ENCODE measurements around the gene ADAP1.

ADAP1 gene

GRCh38 chr7:975702-976473, 21.4 kb upstream of the ADAP1 start:
- TF ChIP-seq, protein P1, sequence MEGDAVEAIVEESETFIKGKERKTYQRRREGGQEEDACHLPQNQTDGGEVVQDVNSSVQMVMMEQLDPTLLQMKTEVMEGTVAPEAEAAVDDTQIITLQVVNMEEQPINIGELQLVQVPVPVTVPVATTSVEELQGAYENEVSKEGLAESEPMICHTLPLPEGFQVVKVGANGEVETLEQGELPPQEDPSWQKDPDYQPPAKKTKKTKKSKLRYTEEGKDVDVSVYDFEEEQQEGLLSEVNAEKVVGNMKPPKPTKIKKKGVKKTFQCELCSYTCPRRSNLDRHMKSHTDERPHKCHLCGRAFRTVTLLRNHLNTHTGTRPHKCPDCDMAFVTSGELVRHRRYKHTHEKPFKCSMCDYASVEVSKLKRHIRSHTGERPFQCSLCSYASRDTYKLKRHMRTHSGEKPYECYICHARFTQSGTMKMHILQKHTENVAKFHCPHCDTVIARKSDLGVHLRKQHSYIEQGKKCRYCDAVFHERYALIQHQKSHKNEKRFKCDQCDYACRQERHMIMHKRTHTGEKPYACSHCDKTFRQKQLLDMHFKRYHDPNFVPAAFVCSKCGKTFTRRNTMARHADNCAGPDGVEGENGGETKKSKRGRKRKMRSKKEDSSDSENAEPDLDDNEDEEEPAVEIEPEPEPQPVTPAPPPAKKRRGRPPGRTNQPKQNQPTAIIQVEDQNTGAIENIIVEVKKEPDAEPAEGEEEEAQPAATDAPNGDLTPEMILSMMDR (IDR thresholded peaks at IDR 0.05; ENCODE audit: low read depth, low read length) = no peak
- peak overlapping the region; percentile 50 for H3K4me3 ChIP-seq (ENCODE audit: low read depth, low read length)
- H3K4me1 ChIP-seq = peaks cover 5% of the 10 kb centered on the region

GRCh38 chr7:974820-975681, 20.6 kb upstream of the ADAP1 start, which contains the start of gene COX19:
Gene COX19 (minus strand): TSS chr7:975549. CDS start chr7:975509, 40 bp downstream.
- H3K4me3 ChIP-seq (ENCODE audit: low read depth, low read length) = peak within 1 kb of the TSS; percentile 89
- no peaks in the 10 kb centered on the region for H3K9me3 ChIP-seq
- no peaks in the 10 kb centered on the region for H3K27me3 ChIP-seq
- DNase-seq = peak; percentile 96
- H3K4me1 ChIP-seq = peaks cover 1% of the 10 kb centered on the region
- TF ChIP-seq, protein P1 (IDR thresholded peaks at IDR 0.05; ENCODE audit: low read depth, low read length) = no peak
- H3K36me3 ChIP-seq = peaks cover 30% of the 10 kb centered on the region

More at GRCh38 chr7:975702-976473, 21.4 kb upstream of the ADAP1 start:
- Histone ChIP-seq H3K27me3 (no peaks in the 10 kb centered on the region), H3K9me3 (no peaks in the 10 kb centered on the region), H3K36me3 (peaks cover 26% of the 10 kb centered on the region)
- DNase-seq = no peak

DNA sequence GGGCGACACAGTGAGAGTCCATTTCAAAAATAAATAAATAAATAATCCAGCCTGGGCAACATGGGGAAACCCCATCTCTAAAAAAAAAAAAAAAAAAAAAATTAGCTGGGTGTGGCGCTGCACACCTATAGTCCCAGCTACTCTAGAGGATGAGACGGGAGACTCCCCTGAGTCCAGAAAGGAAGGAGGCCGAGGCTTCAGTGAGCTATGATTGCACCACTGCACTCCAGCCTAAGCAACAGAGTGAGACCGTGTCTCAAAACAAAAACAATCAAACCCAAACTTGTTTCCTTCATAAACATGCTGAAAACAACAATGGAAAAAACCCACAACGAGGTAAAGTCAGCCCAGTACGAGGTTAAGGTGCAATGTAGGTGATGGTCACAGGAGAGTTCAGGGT, 19.7 kb upstream of the ADAP1 start:
- DNase-seq = no peak

GRCh38 chr7:973312-973711, 18.8 kb upstream of the ADAP1 start:
- H3K9me3 ChIP-seq = no peaks in the 10 kb centered on the region
- DNase-seq = no peak
- TF ChIP-seq, protein P1 (IDR thresholded peaks at IDR 0.05; ENCODE audit: low read depth, low read length) = no peak
- no peaks in the 10 kb centered on the region for H3K4me1 ChIP-seq
- no peak overlapping the region for H3K4me3 ChIP-seq (ENCODE audit: low read depth, low read length)
- no peaks in the 10 kb centered on the region for H3K27me3 ChIP-seq
- H3K36me3 ChIP-seq = peaks cover 38% of the 10 kb centered on the region

More for the DNA sequence above, 19.7 kb upstream of the ADAP1 start:
- H3K36me3 ChIP-seq = peaks cover 31% of the 10 kb centered on the region
- TF ChIP-seq, protein P1 (IDR thresholded peaks at IDR 0.05; ENCODE audit: low read depth, low read length) = no peak
- no peaks in the 10 kb centered on the region for H3K4me1 ChIP-seq
- H3K27me3 ChIP-seq = no peaks in the 10 kb centered on the region
- H3K4me3 ChIP-seq (ENCODE audit: low read depth, low read length) = peak overlapping the region; percentile 89
- no peaks in the 10 kb centered on the region for H3K9me3 ChIP-seq

DNA sequence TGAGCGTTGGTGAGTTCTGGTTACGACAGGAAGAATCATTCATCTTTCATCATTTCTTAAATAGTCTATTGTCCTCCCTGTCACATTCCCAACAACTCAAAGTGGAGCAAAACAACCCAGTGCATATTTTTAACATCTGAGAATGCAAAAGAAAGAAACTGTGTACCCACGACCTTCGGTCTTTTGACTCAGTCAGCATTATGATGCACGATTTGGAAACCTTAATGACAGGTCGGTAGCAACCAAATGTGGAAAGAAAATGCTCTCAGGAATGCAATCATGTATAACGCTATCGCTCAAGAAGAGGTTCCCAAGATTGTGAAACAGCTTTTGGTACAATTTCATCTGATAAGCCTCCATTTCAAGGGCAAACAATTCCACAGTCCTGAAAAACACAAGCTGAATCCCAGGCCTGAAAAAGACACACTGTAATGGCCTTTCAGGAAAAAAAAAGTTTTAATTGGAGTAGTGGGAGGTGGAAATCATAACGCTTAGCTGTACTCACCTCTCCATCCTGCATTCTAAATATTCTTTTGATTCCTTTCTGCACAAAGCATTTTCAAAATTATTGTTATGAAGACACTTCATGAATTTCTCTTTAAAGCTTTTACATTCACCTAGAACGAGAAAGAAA, 18.3 kb upstream of the ADAP1 start:
- H3K27me3 ChIP-seq = no peaks in the 10 kb centered on the region
- TF ChIP-seq, protein P1 (IDR thresholded peaks at IDR 0.05; ENCODE audit: low read depth, low read length) = no peak
- no peak for DNase-seq
- no peaks in the 10 kb centered on the region for H3K9me3 ChIP-seq
- peaks cover 41% of the 10 kb centered on the region for H3K36me3 ChIP-seq
- H3K4me3 ChIP-seq (ENCODE audit: low read depth, low read length) = no peak overlapping the region
- H3K4me1 ChIP-seq = no peaks in the 10 kb centered on the region
